Measurements from ENCODE around the gene BAHCC1. TPM values are rescaled to one million over a fixed set of nuclear protein-coding genes. Genes with fewer than 3 reads are reported as not detected.

BAHCC1 gene
- total and polyA plus RNA-seq, 9 of the 15 experiments (the other 6 are each of a cell fraction or from before 2014, with no cell fraction given) = 0.14 to 26.9 (median 5.0) TPM

- TF ChIP-seq, protein P1, sequence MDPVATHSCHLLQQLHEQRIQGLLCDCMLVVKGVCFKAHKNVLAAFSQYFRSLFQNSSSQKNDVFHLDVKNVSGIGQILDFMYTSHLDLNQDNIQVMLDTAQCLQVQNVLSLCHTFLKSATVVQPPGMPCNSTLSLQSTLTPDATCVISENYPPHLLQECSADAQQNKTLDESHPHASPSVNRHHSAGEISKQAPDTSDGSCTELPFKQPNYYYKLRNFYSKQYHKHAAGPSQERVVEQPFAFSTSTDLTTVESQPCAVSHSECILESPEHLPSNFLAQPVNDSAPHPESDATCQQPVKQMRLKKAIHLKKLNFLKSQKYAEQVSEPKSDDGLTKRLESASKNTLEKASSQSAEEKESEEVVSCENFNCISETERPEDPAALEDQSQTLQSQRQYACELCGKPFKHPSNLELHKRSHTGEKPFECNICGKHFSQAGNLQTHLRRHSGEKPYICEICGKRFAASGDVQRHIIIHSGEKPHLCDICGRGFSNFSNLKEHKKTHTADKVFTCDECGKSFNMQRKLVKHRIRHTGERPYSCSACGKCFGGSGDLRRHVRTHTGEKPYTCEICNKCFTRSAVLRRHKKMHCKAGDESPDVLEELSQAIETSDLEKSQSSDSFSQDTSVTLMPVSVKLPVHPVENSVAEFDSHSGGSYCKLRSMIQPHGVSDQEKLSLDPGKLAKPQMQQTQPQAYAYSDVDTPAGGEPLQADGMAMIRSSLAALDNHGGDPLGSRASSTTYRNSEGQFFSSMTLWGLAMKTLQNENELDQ (CRISPR knock-in tag; IDR thresholded peaks at IDR 0.05; ENCODE audit: borderline replicate concordance) = no peak
- no peak for TF ChIP-seq GATA2 (CRISPR knock-in tag; IDR thresholded peaks at IDR 0.05)
- no peak for TF ChIP-seq CBFA2T3 (IDR thresholded peaks at IDR 0.05)
- TF ChIP-seq ZNF143 (CRISPR knock-in tag; IDR thresholded peaks at IDR 0.05) = no peak
- TF ChIP-seq TSC22D4 (tag; IDR thresholded peaks at IDR 0.05) = no peak
- peak; percentile 76; the same call in 1 of the 2 replicates for TF ChIP-seq ZBTB7A (IDR thresholded peaks at IDR 0.05; ENCODE audit: borderline replicate concordance, control insufficient read depth, low read depth, low read length)
- TF ChIP-seq EGR1 (conservative IDR thresholded peaks at IDR 0.05) = 0 out of 2 replicates have a peak, but pooled peaks have one; percentile 15
- TF ChIP-seq MTA3 (IDR thresholded peaks at IDR 0.05; ENCODE audit: borderline replicate concordance) = peak; percentile 47
- TF ChIP-seq ZNF174 (CRISPR knock-in tag; IDR thresholded peaks at IDR 0.05) = no peak
- TF ChIP-seq FOXJ3 (CRISPR knock-in tag; IDR thresholded peaks at IDR 0.05) = no peak
- TF ChIP-seq, protein P2, sequence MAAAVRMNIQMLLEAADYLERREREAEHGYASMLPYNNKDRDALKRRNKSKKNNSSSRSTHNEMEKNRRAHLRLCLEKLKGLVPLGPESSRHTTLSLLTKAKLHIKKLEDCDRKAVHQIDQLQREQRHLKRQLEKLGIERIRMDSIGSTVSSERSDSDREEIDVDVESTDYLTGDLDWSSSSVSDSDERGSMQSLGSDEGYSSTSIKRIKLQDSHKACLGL (CRISPR knock-in tag; IDR thresholded peaks at IDR 0.05; ENCODE audit: borderline replicate concordance, poor library complexity, severe bottlenecking) = no peak
- no peak for TF ChIP-seq NFATC3 (IDR thresholded peaks at IDR 0.05)
- TF ChIP-seq ZNF146 (CRISPR knock-in tag; IDR thresholded peaks at IDR 0.05; ENCODE audit: unreplicated experiment) = no peak
- no peak for TF ChIP-seq ZNF316 (IDR thresholded peaks at IDR 0.05)
- TF ChIP-seq ZNF431 (CRISPR knock-in tag; IDR thresholded peaks at IDR 0.05) = no peak
- no peak for TF ChIP-seq PPARD (CRISPR knock-in tag; IDR thresholded peaks at IDR 0.05)
- TF ChIP-seq KDM1A (IDR thresholded peaks at IDR 0.05) = peak; percentile 11 to 40; a peak in 2 of 4 replicates
- TF ChIP-seq ATF7 (IDR thresholded peaks at IDR 0.05) = 0 out of 2 replicates have a peak, but pooled peaks have one; percentile 39
- TF ChIP-seq MYNN (IDR thresholded peaks at IDR 0.05) = no peak
- TF ChIP-seq MYNN (CRISPR knock-in tag; IDR thresholded peaks at IDR 0.05) = no peak
- TF ChIP-seq SMARCC2 (IDR thresholded peaks at IDR 0.05; ENCODE audit: low read depth) = no peak
- no peak for TF ChIP-seq ZBTB2 (IDR thresholded peaks at IDR 0.05)
- no peak for TF ChIP-seq SRSF1 (IDR thresholded peaks at IDR 0.05; ENCODE audit: low read depth, low read length)
- TF ChIP-seq ZNF76 (CRISPR knock-in tag; IDR thresholded peaks at IDR 0.05; ENCODE audit: borderline replicate concordance) = no peak
- peak; percentile 34; the same call in 1 of the 2 replicates for TF ChIP-seq NR3C1 (CRISPR knock-in tag; IDR thresholded peaks at IDR 0.05)
- no peak for TF ChIP-seq FOSL1 (tag; conservative IDR thresholded peaks at IDR 0.05)
- TF ChIP-seq PHF8 (IDR thresholded peaks at IDR 0.05; ENCODE audit: borderline replicate concordance, low read length) = peak; percentile 92; the same call in 1 of the 2 replicates
- no peak for TF ChIP-seq TCF7L2 (IDR thresholded peaks at IDR 0.05; ENCODE audit: low read depth, low read length)
Observed at GRCh38 chr17:81487487-81488275, 92.4 kb downstream of the BAHCC1 start (continued).
